Colonic mucosa (tissue), 4 donors: ENCODE measurements around the gene KCNG4. TPM values are rescaled to one million over a fixed set of nuclear protein-coding genes. Genes with fewer than 3 reads are reported as not detected.

Source experiments
- DNase-seq: peaks from one replicate; pipeline ENCODE4 v3.0.0-alpha.2; 2020
- H3K27ac ChIP-seq: fragments of 200-600 bp; one replicate; pipeline ENCODE4 v1.8.0; 2021
- H3K27me3 ChIP-seq: fragments of 200-600 bp; one replicate; pipeline ENCODE4 v1.8.0; 2021
- H3K36me3 ChIP-seq: fragments of 200-600 bp; one replicate; pipeline ENCODE4 v1.8.0; 2021
- H3K4me1 ChIP-seq: fragments of 200-600 bp; one replicate; pipeline ENCODE4 v1.8.0; 2021; ENCODE audit warnings: mild to moderate bottlenecking
- H3K4me3 ChIP-seq: fragments of 200-600 bp; one replicate; pipeline ENCODE4 v1.8.0; 2021
- H3K9ac ChIP-seq, 2 donors: one replicate each; pipeline ENCODE4 v1.7.0; 2013; ENCODE audit warnings: control low read depth in 2 of 2, low read depth in 2 of 2, low read length in 2 of 2
- H3K9me3 ChIP-seq: fragments of 200-600 bp; one replicate; pipeline ENCODE4 v1.8.0; 2021
- intact Hi-C: fragments of 100-400 bp; cut with DNase I; formaldehyde crosslinking; loops from one replicate; pipeline ENCODE4 v1.14.1; 2022
- total RNA-seq, 2 donors: library from RNA; stranded (reverse); fragmentation: NEBNext Ultra II Directional in 1 of 2; extraction: Animal tissue kit (Norgen Biotek cat#: 25700) in 1 of 2; gene quantifications; one replicate each; pipeline ENCODE4 v1.2.1, GENCODE V29; 2021
- TF ChIP-seq, protein P1 (sequence below): fragments of 200-600 bp; IDR thresholded peaks from one replicate; pipeline ENCODE4 v1.8.0; 2022; ENCODE audit warnings: antibody characterized with exemption, mild to moderate bottlenecking
- donor health status: healthy.
- donor health status: DM: no; HTN: no; CAD: no.
- donor health status: DM: no; HTN: no; CAD: no.

KCNG4 gene
- total RNA-seq, 2 donors from 2014 or later = not detected

DNA sequence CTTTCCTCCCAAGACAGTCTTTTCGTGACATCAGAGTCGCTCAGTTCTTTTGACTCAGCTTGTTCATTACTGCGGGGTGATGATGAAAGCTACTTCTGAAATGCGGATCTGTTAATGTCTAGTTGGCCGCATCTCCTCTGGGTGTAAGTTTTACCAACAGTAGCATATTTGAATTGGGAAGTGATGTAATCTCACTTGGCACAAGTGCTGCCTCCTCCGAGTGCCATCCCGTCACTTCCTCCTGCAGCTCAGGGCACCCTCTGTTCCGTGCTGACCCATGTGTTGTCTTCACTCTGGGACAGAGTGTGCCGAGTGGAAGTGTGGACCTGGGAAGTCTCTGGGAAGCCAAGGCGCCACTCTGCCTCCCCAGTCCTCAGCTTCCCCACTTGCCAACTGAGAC lies 40.0 kb downstream of the KCNG4 start:
- no peak overlapping the region for H3K9ac ChIP-seq
- TF ChIP-seq, protein P1, sequence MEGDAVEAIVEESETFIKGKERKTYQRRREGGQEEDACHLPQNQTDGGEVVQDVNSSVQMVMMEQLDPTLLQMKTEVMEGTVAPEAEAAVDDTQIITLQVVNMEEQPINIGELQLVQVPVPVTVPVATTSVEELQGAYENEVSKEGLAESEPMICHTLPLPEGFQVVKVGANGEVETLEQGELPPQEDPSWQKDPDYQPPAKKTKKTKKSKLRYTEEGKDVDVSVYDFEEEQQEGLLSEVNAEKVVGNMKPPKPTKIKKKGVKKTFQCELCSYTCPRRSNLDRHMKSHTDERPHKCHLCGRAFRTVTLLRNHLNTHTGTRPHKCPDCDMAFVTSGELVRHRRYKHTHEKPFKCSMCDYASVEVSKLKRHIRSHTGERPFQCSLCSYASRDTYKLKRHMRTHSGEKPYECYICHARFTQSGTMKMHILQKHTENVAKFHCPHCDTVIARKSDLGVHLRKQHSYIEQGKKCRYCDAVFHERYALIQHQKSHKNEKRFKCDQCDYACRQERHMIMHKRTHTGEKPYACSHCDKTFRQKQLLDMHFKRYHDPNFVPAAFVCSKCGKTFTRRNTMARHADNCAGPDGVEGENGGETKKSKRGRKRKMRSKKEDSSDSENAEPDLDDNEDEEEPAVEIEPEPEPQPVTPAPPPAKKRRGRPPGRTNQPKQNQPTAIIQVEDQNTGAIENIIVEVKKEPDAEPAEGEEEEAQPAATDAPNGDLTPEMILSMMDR = no peak

DNA sequence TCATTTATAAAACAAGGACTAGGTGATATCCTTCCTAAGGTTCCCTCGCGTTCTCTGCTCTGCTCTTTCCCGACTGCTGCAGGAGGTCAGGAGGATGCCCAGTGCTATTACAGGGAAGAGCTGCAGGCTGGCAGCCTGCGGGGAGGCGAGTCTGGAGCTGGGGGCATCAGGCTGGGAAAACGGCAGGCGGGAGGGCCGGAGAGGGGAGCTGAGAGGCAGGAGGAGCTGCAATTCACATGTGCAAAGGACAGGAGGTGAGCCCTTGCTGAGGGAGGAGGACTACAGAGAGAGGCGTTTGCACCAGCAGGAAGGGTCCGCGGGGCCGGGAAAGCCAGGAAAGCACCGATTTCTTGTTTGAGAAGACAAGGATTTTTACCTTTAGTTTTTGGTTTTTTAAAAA lies 40.7 kb downstream of the KCNG4 start:
- Histone ChIP-seq H3K27me3 (no peaks in the 10 kb centered on the region), H3K9ac (no peak overlapping the region), H3K4me3 (no peak overlapping the region), H3K27ac (no peak overlapping the region), H3K9me3 (no peaks in the 10 kb centered on the region), H3K4me1 (no peaks in the 10 kb centered on the region), H3K36me3 (no peaks in the 10 kb centered on the region)
- intact Hi-C loops = no loop called here
- no peak for DNase-seq
- TF ChIP-seq, protein P1 = no peak

More for the DNA sequence above, 40.0 kb downstream of the KCNG4 start:
- H3K36me3 ChIP-seq = no peaks in the 10 kb centered on the region
- no peak for DNase-seq
- no peaks in the 10 kb centered on the region for H3K27me3 ChIP-seq
- no peak overlapping the region for H3K27ac ChIP-seq
- H3K9me3 ChIP-seq = no peaks in the 10 kb centered on the region
- intact Hi-C loops = no loop called here
- no peak overlapping the region for H3K4me3 ChIP-seq
- no peaks in the 10 kb centered on the region for H3K4me1 ChIP-seq

DNA sequence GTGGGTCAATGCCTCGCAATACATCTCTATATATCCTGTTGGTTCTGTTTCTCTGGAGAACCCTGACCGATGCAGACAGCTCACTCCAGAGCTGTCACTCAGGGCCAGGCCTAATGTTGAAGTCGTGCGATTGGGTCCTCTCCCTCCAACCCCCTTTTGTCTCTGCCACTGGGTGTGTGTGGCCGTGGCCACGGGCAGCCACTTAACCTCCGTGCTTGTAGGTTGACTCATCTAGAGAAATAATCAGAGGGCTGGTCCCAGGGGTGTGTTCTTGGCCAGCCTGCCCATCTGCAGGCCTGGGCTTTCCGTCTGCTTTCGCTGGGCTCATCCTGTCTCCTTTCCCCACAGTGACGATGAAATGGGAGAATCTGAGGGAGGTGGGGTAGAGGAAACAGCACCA lies 41.4 kb downstream of the KCNG4 start:
- Histone ChIP-seq H3K27me3 (no peaks in the 10 kb centered on the region), H3K9me3 (no peaks in the 10 kb centered on the region), H3K4me3 (no peak overlapping the region), H3K27ac (no peak overlapping the region), H3K4me1 (no peaks in the 10 kb centered on the region), H3K36me3 (no peaks in the 10 kb centered on the region), H3K9ac (no peak overlapping the region)
- intact Hi-C loops = no loop called here
- TF ChIP-seq, protein P1 = no peak
- no peak for DNase-seq

DNA sequence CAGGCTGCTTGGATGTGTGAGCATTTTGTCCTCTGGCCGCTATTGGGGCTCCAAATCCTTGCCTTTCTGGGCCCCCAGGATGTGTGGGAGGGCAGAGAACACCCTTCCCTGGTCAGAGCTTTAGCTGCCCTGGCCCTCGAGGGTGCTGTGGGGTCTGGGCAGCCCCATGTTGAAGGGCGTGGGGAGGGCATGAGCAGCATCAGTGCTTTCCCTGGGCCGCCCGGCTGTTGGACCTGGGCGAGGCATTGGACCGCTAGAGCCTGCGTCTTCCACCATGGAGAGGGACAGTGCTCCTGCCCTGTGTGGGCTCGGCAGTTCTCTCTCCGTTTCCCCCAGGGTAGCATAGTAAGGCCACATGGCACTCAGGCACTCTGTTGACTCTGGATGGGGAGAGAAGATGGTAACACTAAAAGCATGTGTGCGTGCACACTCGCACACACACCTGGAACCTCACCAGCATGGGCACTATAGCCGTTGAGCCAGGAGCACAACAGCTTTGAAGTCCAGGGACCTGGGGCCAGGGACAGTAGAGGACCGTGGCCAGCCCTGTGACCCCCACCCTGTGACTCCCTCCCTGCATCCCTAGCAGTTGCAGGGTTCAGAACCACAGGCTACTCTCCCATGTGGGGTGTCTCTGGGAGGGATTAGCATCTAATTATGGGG lies 42.2 kb downstream of the KCNG4 start:
- TF ChIP-seq, protein P1 = no peak
- H3K9me3 ChIP-seq = no peaks in the 10 kb centered on the region
- no peak overlapping the region for H3K9ac ChIP-seq
- no peaks in the 10 kb centered on the region for H3K36me3 ChIP-seq
- no peak overlapping the region for H3K27ac ChIP-seq
- no peak for DNase-seq
- H3K4me3 ChIP-seq = no peak overlapping the region
- H3K4me1 ChIP-seq = no peaks in the 10 kb centered on the region
- H3K27me3 ChIP-seq = no peaks in the 10 kb centered on the region
- intact Hi-C loops = no loop called here

DNA sequence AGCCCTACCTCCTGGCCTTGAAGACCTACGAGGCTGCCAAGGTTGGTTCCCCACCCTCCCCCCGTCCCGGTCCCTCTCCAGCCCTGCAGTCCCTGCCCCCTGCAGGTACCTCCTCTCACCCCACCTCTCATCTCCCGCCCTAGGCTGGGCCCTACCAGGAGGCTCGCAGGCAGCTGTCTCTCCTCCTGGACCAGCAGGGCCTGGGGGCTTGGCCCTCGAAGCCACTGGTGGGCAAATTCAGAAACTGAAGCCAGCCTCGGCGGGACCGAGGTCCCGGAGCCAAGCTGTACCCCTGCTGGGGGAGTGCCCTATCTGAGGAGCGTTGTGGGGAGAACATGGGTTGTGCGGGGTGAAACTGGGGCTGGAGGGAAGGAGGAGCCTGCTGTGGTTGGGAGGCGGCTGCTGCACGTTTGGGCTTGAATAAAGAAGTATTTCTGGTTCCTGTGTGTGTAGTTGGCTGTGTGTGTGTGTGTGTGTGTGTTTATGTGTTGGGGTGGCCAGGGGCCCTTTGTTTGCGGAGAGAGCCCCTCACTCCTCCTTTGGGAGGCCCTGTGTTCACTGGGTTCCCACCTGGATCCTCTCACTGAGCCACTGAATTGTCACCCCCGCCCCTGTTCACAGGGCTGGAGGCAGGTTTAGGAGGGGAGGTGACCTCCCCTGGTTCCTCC lies 43.0 kb downstream of the KCNG4 start:
- no peaks in the 10 kb centered on the region for H3K9me3 ChIP-seq
- H3K9ac ChIP-seq = no peak overlapping the region
- no peak for DNase-seq
- no peak overlapping the region for H3K27ac ChIP-seq
- H3K36me3 ChIP-seq = no peaks in the 10 kb centered on the region
- no peaks in the 10 kb centered on the region for H3K27me3 ChIP-seq
- TF ChIP-seq, protein P1 = no peak
- intact Hi-C loops = no loop called here
- no peak overlapping the region for H3K4me3 ChIP-seq
- no peaks in the 10 kb centered on the region for H3K4me1 ChIP-seq
